Hematopoietic multipotent progenitor cell treated with erythropoietin and hydrocortisone succinate and interleukin-3 and kit ligand, for 8 days (in vitro differentiated cells): ENCODE data around the gene HMX3.
A peak's percentile ranks its signal among the peaks of the same experiment; 100 is the strongest.
"Not testable (repeated sequence)": the region's sequence is repeated elsewhere in the genome, so short reads cannot be mapped to it uniquely, and the experiment has no call there.

Source experiments
- DNase-seq: peaks from one replicate; pipeline ENCODE4 v3.0.0-alpha.2; 2015

Gene HMX3

GRCh38 chr10:123149162-123149567, 13.4 kb downstream of the HMX3 start:
- DNase-seq: no peak

- DNase-seq: no peak
Measured at GRCh38 chr10:123149568-123150270, 13.9 kb downstream of the HMX3 start.

DNA sequence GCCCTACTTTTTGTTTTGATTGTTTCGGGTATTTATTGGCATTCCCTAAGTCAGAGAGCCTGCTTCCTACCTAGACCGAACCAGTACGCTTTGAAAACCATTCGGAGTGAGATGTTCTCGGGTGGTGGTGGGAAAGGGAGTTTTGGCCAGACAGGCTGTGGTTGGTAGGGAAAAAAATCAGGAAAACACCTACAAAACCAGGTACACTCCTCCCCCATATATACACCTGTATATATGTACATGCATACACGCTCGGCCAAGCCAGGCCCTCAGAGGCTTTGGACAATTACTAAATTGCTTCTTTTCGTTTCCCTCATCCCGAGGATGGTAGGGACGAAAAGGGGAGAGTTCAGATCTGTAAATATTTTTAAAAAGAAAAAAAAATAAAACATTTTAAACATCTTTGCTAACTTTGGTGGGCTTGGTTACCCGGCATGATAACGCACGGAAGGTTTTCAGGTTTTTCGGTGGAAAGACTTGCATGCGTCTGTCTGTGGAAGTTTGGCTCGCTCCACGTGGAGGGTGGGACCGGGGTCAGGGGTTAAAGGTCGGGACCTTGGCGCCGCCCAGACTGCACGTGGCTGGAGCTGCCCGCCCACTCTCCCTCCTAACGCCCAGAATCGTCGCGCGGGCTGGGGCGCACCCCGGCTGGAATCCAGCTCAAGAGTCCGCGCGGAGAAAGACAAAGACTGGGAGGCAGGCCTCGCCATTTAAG, 14.7 kb downstream of the HMX3 start:
- peak; percentile 49 for DNase-seq

DNA sequence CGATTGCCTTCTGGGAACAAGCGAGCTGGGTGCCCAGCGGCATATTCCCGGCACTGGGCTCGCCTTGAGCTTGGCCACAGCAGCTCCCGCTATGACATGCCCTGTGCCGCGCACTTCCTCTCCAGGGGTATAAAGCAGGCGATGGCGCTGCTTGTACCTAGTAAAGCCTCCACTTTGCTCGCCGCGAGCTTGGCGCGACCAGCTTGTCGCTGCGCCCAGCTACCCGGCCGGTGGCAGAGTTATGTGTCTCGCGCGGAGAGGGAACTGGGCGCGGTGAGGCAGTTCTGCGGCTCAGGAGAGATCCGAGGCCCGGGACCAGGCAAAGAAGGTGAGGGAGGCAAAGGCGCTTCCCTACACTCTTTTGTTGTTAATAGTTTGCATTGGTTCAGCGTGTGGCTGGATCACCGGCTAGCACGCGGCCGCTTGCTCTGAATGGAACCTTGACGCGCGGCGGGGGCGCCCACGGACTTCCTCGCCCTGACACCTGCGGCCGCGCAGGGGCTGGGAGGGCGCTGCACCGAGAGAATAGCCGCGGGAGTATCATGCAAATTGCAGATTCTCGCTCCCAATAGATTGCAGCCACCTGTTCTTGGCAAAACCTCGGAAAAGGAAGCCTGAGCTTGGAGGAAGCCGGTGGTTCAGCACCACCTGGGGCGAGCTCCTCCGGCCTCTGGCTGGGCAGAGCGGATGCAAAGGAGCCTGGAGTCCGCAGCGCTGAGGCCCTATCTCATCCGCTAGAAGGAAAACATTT, 15.4 kb downstream of the HMX3 start:
- no peak for DNase-seq

- no peak for DNase-seq
Measured at GRCh38 chr10:123151737-123152135, 16.0 kb downstream of the HMX3 start.

- no peak for DNase-seq
Measured at GRCh38 chr10:123153486-123154091, 17.8 kb downstream of the HMX3 start.

DNA sequence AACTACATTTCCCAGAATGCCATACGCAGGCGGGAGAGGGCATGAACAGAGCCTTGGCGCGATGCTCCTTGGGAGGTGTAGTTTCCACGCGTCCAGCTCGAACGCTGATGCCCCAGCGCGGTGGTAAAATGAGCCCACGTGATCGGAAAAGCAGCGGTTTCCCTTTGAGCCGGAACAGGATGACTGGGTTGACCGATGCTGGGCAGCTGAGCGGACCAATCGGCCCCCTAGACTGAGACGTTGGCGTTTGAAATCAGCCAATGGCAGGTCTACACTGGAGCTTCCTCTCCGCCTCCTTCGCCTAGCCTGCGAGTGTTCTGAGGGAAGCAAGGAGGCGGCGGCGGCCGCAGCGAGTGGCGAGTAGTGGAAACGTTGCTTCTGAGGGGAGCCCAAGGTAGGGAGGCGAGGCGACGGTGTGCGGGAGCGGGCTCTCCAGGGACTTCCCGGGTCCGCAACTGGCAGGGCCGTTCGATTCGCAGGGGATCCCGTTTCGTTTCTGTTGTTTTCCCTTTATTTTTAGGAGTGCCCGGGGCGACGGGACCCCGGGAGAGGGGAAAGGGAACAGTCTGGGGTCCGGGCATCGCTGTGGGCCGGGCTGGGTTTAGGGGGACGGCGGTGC, 18.4 kb downstream of the HMX3 start, which contains the start of gene BUB3:
TSS of gene BUB3 (plus strand) at position 311 of the 619 bp plus-strand sequence. CDS start 516 bp downstream, outside the sequence.
- peak; percentile 99 for DNase-seq

DNA sequence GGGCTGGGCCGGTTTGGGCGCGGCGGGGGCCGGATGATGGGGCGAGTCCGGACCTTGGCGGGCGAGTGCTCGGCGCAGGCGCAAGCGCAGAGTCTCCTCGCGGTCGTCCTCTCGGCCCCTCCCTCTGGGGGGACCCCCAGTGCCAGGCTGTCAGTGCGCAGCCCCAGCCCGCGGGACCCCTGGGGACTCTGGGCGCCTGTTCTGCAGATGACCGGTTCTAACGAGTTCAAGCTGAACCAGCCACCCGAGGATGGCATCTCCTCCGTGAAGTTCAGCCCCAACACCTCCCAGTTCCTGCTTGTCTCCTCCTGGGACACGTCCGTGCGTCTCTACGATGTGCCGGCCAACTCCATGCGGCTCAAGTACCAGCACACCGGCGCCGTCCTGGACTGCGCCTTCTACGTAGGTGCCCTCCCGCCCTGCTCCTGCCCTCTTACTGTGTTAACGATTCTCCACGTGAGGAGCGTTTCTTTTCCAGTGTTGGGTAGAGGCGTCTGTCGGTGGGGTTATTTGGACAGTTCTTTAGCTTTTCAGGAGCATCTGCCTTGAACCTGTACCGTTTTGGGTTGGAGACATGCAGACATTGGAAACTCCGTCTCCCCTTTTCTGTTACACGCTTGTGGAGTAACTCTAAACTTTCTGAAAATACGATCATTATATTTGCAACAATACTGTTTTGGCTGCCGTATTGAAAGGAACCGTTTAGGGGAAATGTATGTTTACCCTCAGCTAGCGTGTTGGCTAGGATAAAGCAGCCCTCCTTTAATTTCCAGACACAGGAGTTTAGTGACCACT, 19.1 kb downstream of the HMX3 start:
- peak; percentile 60 for DNase-seq

DNA sequence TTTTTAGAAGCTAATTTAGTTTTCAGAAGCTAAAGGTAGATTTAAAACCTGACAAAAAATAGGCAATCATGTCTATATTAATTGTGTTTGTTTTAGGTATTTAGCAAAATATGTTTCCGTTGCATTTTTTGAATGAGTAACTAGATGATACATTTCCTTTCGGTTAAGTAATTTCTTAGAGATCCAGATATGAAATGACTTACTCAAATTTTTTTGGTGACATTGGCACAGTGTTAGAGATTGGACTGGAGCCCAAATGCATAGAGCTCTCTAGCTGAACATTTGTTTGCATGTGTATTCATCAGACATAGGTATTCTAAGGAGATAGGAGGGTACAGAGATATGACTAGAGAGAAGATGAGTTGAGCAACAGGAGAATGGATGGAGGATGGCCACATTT, 20.3 kb downstream of the HMX3 start:
- DNase-seq: no peak

- no peak for DNase-seq
Measured at GRCh38 chr10:123157210-123157609, 21.4 kb downstream of the HMX3 start.

DNA sequence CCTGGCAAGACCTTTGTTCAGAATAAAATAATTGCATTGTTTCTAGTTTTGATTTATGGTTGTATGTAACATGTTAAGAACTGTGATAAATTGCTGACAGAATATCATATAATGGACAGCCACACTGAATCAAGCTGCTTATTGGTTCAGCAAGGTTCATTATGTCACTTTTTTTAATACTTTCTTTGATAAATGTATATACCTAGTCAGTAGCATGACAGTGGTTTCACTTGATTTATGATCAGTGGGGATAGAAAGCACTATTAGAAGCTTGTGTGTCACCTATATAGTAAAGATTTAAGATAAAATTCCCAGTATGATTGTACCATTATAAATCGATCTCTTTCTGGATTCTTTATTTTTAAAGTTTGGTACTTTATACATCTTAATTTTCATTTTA, 22.9 kb downstream of the HMX3 start:
- DNase-seq: no peak

DNA sequence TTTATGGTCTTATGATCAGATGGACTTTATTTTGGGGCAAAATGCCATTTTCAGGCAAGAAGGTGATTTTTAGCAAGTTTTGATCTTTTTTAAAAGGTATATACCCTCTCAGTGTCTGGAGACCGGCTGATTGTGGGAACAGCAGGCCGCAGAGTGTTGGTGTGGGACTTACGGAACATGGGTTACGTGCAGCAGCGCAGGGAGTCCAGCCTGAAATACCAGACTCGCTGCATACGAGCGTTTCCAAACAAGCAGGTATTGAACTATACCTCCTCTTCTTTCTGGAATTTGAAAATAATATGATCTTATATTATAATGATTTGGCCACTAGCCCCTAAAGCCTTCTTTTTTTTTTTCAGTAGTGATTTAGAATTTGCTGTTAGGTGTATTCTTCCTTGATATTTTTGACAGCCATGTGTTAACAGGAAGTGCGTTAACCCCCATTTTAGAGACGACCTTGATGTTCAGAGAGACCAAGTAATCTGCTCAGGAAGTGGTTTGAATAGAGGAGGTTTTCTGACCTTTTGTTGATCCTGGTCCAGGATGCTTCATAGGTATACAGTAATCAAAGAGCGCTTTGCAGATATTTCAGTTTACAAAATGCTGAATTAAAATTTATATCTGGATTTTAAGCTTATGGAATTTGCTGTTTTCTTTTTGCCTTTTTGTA, 24.7 kb downstream of the HMX3 start:
- no peak for DNase-seq

- no peak for DNase-seq
Measured at GRCh38 chr10:123164319-123164718, 28.5 kb downstream of the HMX3 start.

GRCh38 chr10:123165445-123166072, 29.8 kb downstream of the HMX3 start:
- DNase-seq: no peak

- no peak for DNase-seq
Measured at GRCh38 chr10:123166618-123167017, 30.8 kb downstream of the HMX3 start.

GRCh38 chr10:123170961-123171360, 35.2 kb downstream of the HMX3 start:
- DNase-seq: no peak

DNA sequence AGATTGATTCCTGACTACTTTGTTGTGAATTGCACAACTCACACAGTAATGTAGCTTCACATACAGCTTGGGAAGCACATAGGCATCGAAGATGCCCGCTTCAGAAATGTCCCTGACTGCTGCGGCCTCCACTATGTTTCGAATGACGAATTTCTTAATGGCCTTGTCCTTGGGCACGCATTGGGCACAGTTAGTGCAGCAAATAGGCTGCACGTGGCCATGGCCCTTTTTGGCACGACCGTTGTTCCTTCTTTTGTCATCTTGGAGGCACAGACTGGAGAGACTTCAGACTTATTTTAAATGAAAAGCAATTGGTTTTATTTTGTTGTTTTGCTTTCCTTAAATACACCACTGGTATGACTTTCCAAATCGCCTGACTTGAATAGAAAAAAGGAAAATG, 35.8 kb downstream of the HMX3 start:
- DNase-seq: not testable (repeated sequence)

DNA sequence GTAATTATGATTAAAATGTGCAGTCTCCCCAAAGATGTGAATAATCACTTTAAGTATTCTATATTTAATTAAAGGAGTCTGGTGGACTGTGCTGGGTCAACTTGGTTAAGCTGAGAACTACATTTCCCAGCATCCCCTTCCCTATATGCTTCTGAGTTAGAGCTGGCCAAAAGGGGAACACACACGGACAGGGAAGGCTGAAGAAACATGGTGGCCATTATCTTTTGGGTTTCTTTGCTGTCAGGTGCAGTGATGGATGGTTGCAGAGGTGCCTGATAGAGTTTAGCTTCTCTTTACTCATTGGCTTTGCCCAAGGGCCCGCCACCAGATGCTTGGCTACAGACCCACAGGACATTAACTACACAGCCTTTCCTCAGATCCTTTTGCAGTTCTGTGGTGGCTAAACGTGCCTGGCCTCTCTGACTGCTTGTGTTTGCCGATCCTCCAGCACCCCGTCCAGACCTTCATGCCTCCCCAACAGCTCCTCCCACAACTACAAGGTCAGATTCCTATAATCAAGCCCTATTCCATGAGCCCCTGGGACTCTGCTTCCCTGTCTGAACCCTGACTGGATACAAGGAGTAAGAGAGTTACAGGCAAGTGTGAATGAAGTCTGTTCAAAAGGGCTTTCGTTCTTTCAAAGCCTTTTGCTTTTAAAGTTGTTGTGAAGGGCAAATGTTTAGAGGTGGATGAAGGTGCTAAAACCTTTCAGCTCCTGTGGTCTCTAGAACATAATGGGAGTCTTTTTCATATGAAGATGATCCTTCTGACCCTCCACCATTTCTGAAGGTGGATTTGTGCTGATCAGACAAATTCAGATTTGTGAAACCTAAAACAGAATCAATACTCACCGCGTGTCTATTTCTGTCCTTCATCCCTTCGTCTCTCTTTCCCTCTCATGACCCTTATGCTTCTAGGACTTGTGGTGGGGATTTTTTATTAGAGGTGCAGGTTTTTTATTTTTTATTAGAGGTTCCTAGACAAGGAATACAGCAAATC, 39.9 kb downstream of the HMX3 start:
- no peak for DNase-seq

GRCh38 chr10:123178390-123178789, 42.6 kb downstream of the HMX3 start:
- not testable (repeated sequence) for DNase-seq
